ENCODE results near the gene TXLNG. TPM values are rescaled to one million over a fixed set of nuclear protein-coding genes. Genes with fewer than 3 reads are reported as not detected.
"Not testable (repeated sequence)": the region's sequence is repeated elsewhere in the genome, so short reads cannot be mapped to it uniquely, and the experiment has no call there.

TXLNG gene
- total RNA-seq, 2 donors from 2014 or later, result 11.1 to 19.9 TPM

DNA sequence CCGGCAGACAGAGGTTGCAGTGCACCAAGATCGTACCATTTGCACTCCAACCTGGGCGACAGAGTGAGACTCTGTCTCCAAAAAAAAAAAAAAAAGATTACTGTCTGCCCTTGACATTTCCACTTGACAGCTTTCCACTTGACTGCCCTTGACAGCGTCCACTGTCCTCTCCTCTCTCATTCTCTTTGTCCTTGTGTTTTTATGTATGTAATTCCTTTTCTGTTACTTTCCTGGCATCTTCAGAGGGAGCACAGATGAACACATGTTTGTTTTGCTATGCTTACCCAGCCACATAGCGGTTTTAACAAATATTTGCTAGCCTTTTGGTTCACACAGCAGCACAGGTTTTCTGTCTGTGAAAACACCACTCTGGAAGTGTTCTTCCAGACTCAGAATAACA is 40.6 kb upstream of the TXLNG start:
- Histone ChIP-seq H3K27ac (no peak overlapping the region), H3K36me3 (peaks cover 16% of the 10 kb centered on the region), H3K4me3 (no peak overlapping the region), H3K4me1 (ENCODE audit: control insufficient read depth in 1 of 2, low read depth in 2 of 2) (no peaks in the 10 kb centered on the region), H3K9me3 (no peaks in the 10 kb centered on the region), H3K27me3 (replicated peaks; ENCODE audit: insufficient read depth) (no peaks in the 10 kb centered on the region)
- DNase-seq (ENCODE audit: low spot score) (no peak), ATAC-seq (ENCODE audit: insufficient number of reproducible peaks, low FRiP score, low read depth) (no peak)
- TF ChIP-seq CTCF (IDR thresholded peaks at IDR 0.05), result no peak

DNA sequence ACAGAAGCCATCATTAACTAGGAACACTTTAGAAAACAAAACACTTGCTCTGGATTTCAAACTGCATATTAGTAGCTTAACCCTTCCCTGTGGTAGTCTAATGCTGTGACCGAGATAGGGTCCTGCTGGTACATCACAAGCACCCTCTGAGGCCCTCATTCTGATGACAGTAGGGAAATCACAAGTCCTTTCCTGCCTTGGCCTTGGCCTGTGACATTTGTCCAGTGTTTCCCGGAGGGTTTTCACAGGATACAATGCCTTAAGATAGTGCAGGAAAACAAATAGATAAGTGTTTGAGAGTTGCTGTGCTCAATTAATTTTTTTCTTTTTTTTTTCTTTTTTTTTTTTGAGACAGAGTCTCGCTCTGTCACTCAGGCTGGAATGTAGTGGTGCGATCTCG is 37.8 kb upstream of the TXLNG start:
- Histone ChIP-seq H3K4me3 (no peak overlapping the region), H3K4me1 (ENCODE audit: control insufficient read depth in 1 of 2, low read depth in 2 of 2) (no peaks in the 10 kb centered on the region), H3K27ac (no peak overlapping the region), H3K27me3 (replicated peaks; ENCODE audit: insufficient read depth) (no peaks in the 10 kb centered on the region), H3K36me3 (peaks cover 16% of the 10 kb centered on the region), H3K9me3 (no peaks in the 10 kb centered on the region)
- no peak for DNase-seq (ENCODE audit: low spot score)
- no peak for ATAC-seq (ENCODE audit: insufficient number of reproducible peaks, low FRiP score, low read depth)
- no peak for TF ChIP-seq CTCF (IDR thresholded peaks at IDR 0.05)

- H3K27ac ChIP-seq, result no peak overlapping the region
- no peaks in the 10 kb centered on the region for H3K9me3 ChIP-seq
- no peaks in the 10 kb centered on the region for H3K27me3 ChIP-seq (replicated peaks; ENCODE audit: insufficient read depth)
- no peak overlapping the region for H3K4me3 ChIP-seq
- DNase-seq (ENCODE audit: low spot score) (no peak), ATAC-seq (ENCODE audit: insufficient number of reproducible peaks, low FRiP score, low read depth) (no peak)
- H3K36me3 ChIP-seq, result peaks cover 10% of the 10 kb centered on the region
- no peak for TF ChIP-seq CTCF (IDR thresholded peaks at IDR 0.05)
- H3K4me1 ChIP-seq (ENCODE audit: control insufficient read depth in 1 of 2, low read depth in 2 of 2), result no peaks in the 10 kb centered on the region
Measured at GRCh38 chrX:16750136-16750535, 36.1 kb upstream of the TXLNG start.

- no peak for DNase-seq (ENCODE audit: low spot score)
- no peak for TF ChIP-seq CTCF (IDR thresholded peaks at IDR 0.05)
- H3K27me3 ChIP-seq (replicated peaks; ENCODE audit: insufficient read depth), result no peaks in the 10 kb centered on the region
- no peak overlapping the region for H3K4me3 ChIP-seq
- H3K4me1 ChIP-seq (ENCODE audit: control insufficient read depth in 1 of 2, low read depth in 2 of 2), result no peaks in the 10 kb centered on the region
- no peaks in the 10 kb centered on the region for H3K9me3 ChIP-seq
- peaks cover 23% of the 10 kb centered on the region for H3K36me3 ChIP-seq
- no peak overlapping the region for H3K27ac ChIP-seq
- no peak for ATAC-seq (ENCODE audit: insufficient number of reproducible peaks, low FRiP score, low read depth)
Measured at GRCh38 chrX:16754019-16754418, 32.2 kb upstream of the TXLNG start.

DNA sequence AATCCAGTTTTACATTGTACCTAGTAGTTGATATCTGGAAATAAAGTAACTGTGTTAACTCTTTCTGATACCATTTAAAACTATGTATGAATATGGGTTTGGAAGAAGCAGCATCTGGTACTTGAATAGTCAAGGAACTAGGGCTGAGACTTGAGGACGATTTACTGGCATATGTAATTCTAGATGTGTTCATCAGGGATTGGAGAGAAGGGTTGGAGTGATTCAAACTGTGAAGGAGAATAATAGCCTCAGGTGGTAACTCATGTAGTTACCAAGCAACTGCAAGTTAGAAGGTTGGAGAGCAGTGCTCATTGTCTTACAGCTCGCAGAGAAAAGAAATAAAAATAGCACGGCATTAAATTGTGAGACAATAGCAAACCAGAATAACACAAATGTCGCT is 29.5 kb upstream of the TXLNG start:
- Histone ChIP-seq H3K27me3 (replicated peaks; ENCODE audit: insufficient read depth) (no peaks in the 10 kb centered on the region), H3K9me3 (no peaks in the 10 kb centered on the region), H3K36me3 (peaks cover 20% of the 10 kb centered on the region), H3K4me1 (ENCODE audit: control insufficient read depth in 1 of 2, low read depth in 2 of 2) (no peaks in the 10 kb centered on the region), H3K4me3 (no peak overlapping the region), H3K27ac (no peak overlapping the region)
- DNase-seq (ENCODE audit: low spot score) (no peak), ATAC-seq (ENCODE audit: insufficient number of reproducible peaks, low FRiP score, low read depth) (no peak)
- no peak for TF ChIP-seq CTCF (IDR thresholded peaks at IDR 0.05)

GRCh38 chrX:16761500-16761899 is 24.8 kb upstream of the TXLNG start:
- H3K4me3 ChIP-seq; H3K9me3 ChIP-seq; H3K4me1 ChIP-seq (ENCODE audit: control insufficient read depth in 1 of 2, low read depth in 2 of 2); ATAC-seq (ENCODE audit: insufficient number of reproducible peaks, low FRiP score, low read depth); H3K27ac ChIP-seq; DNase-seq (ENCODE audit: low spot score); H3K27me3 ChIP-seq (replicated peaks; ENCODE audit: insufficient read depth): not testable (repeated sequence)
- peaks cover 12% of the 10 kb centered on the region for H3K36me3 ChIP-seq

All from thoracic aorta (tissue), 2 donors.